ENCODE results near the gene MBNL1.

MBNL1 gene

GRCh38 chr3:152357587-152357986, 88.9 kb downstream of the MBNL1 start:
- TF ChIP-seq CTCF (IDR thresholded peaks at IDR 0.05; ENCODE audit: low read depth, low read length, missing control alignments) = no peak
- no peak for DNase-seq (ENCODE audit: low read depth)
- in situ Hi-C loops (cut with HindIII; ENCODE audit: low sequenced_read_pairs) = no loop called here
- no peak overlapping the region for H3K4me3 ChIP-seq (ENCODE audit: low read depth, low read length)

- no peak overlapping the region for H3K4me3 ChIP-seq (ENCODE audit: low read depth, low read length)
- DNase-seq (ENCODE audit: low read depth) = no peak
- in situ Hi-C loops (cut with HindIII; ENCODE audit: low sequenced_read_pairs) = no loop called here
- TF ChIP-seq CTCF (IDR thresholded peaks at IDR 0.05; ENCODE audit: low read depth, low read length, missing control alignments) = no peak
Observed at GRCh38 chr3:152359385-152360248, 90.9 kb downstream of the MBNL1 start.

GRCh38 chr3:152360302-152360701, 91.6 kb downstream of the MBNL1 start:
- in situ Hi-C loops (cut with HindIII; ENCODE audit: low sequenced_read_pairs) = no loop called here
- no peak for TF ChIP-seq CTCF (IDR thresholded peaks at IDR 0.05; ENCODE audit: low read depth, low read length, missing control alignments)
- DNase-seq (ENCODE audit: low read depth) = no peak

GRCh38 chr3:152360966-152361365, 92.2 kb downstream of the MBNL1 start:
- no peak overlapping the region for H3K4me3 ChIP-seq (ENCODE audit: low read depth, low read length)
- TF ChIP-seq CTCF (IDR thresholded peaks at IDR 0.05; ENCODE audit: low read depth, low read length, missing control alignments) = no peak
- DNase-seq (ENCODE audit: low read depth) = no peak
- in situ Hi-C loops (cut with HindIII; ENCODE audit: low sequenced_read_pairs) = no loop called here

More at GRCh38 chr3:152360302-152360701, 91.6 kb downstream of the MBNL1 start:
- H3K4me3 ChIP-seq (ENCODE audit: low read depth, low read length) = no peak overlapping the region

- in situ Hi-C loops (cut with HindIII; ENCODE audit: low sequenced_read_pairs) = no loop called here
Observed at GRCh38 chr3:152362086-152362485, 93.4 kb downstream of the MBNL1 start.

GRCh38 chr3:152364237-152364636, 95.5 kb downstream of the MBNL1 start:
- no peak overlapping the region for H3K4me3 ChIP-seq (ENCODE audit: low read depth, low read length)
- TF ChIP-seq CTCF (IDR thresholded peaks at IDR 0.05; ENCODE audit: low read depth, low read length, missing control alignments) = no peak
- no peak for DNase-seq (ENCODE audit: low read depth)
- in situ Hi-C loops (cut with HindIII; ENCODE audit: low sequenced_read_pairs) = no loop called here

More at GRCh38 chr3:152362086-152362485, 93.4 kb downstream of the MBNL1 start:
- DNase-seq (ENCODE audit: low read depth) = no peak
- no peak overlapping the region for H3K4me3 ChIP-seq (ENCODE audit: low read depth, low read length)
- TF ChIP-seq CTCF (IDR thresholded peaks at IDR 0.05; ENCODE audit: low read depth, low read length, missing control alignments) = no peak
